IMR-90 (cell line): ENCODE data around the gene PSMD9. TPM values are rescaled to one million over a fixed set of nuclear protein-coding genes. Genes with fewer than 3 reads are reported as not detected.

Source experiments
- ATAC-seq: fragments of 200-7000 bp; cut with Tn5 transposase; 2 replicates; pipeline ENCODE4 v1.9.1; 2020; ENCODE audit warnings: low read depth, mild to moderate bottlenecking, moderate library complexity
- BruUV-seq: library from RNA; stranded (reverse); fragments of 400-500 nt; replicated peaks from 2 replicates; lab custom pipeline; 2021; lab: Mats Ljungman, UMichigan
- CTCF ChIA-PET: fragments of 300-600 bp; formaldehyde crosslinking; extraction: SDS; loops from one replicate; lab custom pipeline; 2021; ENCODE audit warnings: antibody characterized with exemption; lab: Yijun Ruan, JAX
- POLR2A ChIA-PET: fragments of 300-600 bp; sonication (Branson Sonifier 250); formaldehyde crosslinking; loops from one replicate; lab custom pipeline; 2022; ENCODE audit warnings: antibody characterized with exemption; ENCODE audit not compliant: unreplicated experiment; lab: Charles Lee
- DNase-seq: peaks from one replicate; pipeline ENCODE4 v3.0.0; 2013
- H2AFZ ChIP-seq: replicated peaks from 2 replicates; pipeline ENCODE3; 2013; ENCODE audit warnings: low read length, mild to moderate bottlenecking; ENCODE audit not compliant: poor library complexity
- H2AK5ac ChIP-seq: 2 replicates; pipeline ENCODE4 v1.6.1; 2013; ENCODE audit warnings: low read depth, low read length, inconsistent platforms
- H2AK9ac ChIP-seq: replicated peaks from 2 replicates; pipeline ENCODE3; 2013; ENCODE audit warnings: mild to moderate bottlenecking, low read depth, low read length, moderate library complexity; ENCODE audit not compliant: poor library complexity
- H2BK120ac ChIP-seq: 2 replicates; pipeline ENCODE4 v1.6.1; 2013; ENCODE audit warnings: low read depth, low read length, inconsistent platforms
- H2BK15ac ChIP-seq: 3 replicates; pipeline ENCODE4 v1.6.1; 2013; ENCODE audit warnings: low read depth, low read length, inconsistent platforms
- H2BK20ac ChIP-seq: 2 replicates; pipeline ENCODE4 v1.6.1; 2013; ENCODE audit warnings: low read depth, mild to moderate bottlenecking, inconsistent platforms, low read length, moderate library complexity
- H2BK5ac ChIP-seq: 2 replicates; pipeline ENCODE4 v1.6.1; 2013; ENCODE audit warnings: mild to moderate bottlenecking, low read depth, low read length, inconsistent platforms; ENCODE audit not compliant: poor library complexity, severe bottlenecking
- H3K14ac ChIP-seq: replicated peaks from 2 replicates; pipeline ENCODE4 v1.6.1; 2013; ENCODE audit warnings: low read depth, low read length, inconsistent platforms
- H3K18ac ChIP-seq: 2 replicates; pipeline ENCODE4 v1.6.1; 2013; ENCODE audit warnings: low read depth, low read length, control low read depth
- H3K23ac ChIP-seq: 2 replicates; pipeline ENCODE4 v1.6.1; 2013; ENCODE audit warnings: low read depth, low read length, inconsistent platforms
- H3K27ac ChIP-seq: 2 replicates; pipeline ENCODE4 v1.5.1; 2013; ENCODE audit warnings: mild to moderate bottlenecking, control low read depth, low read length; ENCODE audit not compliant: insufficient read depth
- H3K27me3 ChIP-seq: 2 replicates; pipeline ENCODE4 v1.6.1; 2013; ENCODE audit warnings: low read length; ENCODE audit not compliant: control insufficient read depth, insufficient read depth
- H3K36me3 ChIP-seq: 2 replicates; pipeline ENCODE4 v1.6.1; 2013; ENCODE audit warnings: low read length, mixed read lengths; ENCODE audit not compliant: control insufficient read depth, insufficient read depth
- H3K4ac ChIP-seq: 2 replicates; pipeline ENCODE4 v1.6.1; 2013; ENCODE audit warnings: low read depth, low read length, inconsistent platforms
- H3K4me1 ChIP-seq: 2 replicates; pipeline ENCODE4 v1.6.1; 2013; ENCODE audit warnings: low read length, mixed read lengths; ENCODE audit not compliant: control insufficient read depth, insufficient read depth
- H3K4me2 ChIP-seq: 2 replicates; pipeline ENCODE4 v1.6.1; 2013; ENCODE audit warnings: low read depth, mild to moderate bottlenecking, control low read depth, low read length, moderate library complexity
- H3K4me3 ChIP-seq: 2 replicates; pipeline ENCODE4 v1.5.1; 2013; ENCODE audit warnings: low read depth, mild to moderate bottlenecking, control low read depth, low read length, moderate library complexity; ENCODE audit not compliant: insufficient read depth
- H3K56ac ChIP-seq: 2 replicates; pipeline ENCODE4 v1.6.1; 2013; ENCODE audit warnings: low read length, inconsistent platforms; ENCODE audit not compliant: insufficient read depth; ENCODE audit errors: extremely low read depth
- H3K79me1 ChIP-seq, 2 experiments: 2 replicates each; pipeline ENCODE4 v1.6.1; 2013; ENCODE audit warnings: low read length in 2 of 2, inconsistent platforms in 1 of 2, low read depth in 1 of 2
- H3K9ac ChIP-seq: 2 replicates; pipeline ENCODE4 v1.6.1; 2013; ENCODE audit warnings: low read depth, low read length, control low read depth
- H3K9me1 ChIP-seq: 2 replicates; pipeline ENCODE4 v1.6.1; 2013; ENCODE audit warnings: low read length, inconsistent platforms; ENCODE audit not compliant: insufficient read depth
- H3K9me3 ChIP-seq: 2 replicates; pipeline ENCODE4 v1.6.1; 2013; ENCODE audit warnings: low read length; ENCODE audit not compliant: control insufficient read depth, insufficient read depth
- H4K20me1 ChIP-seq: 2 replicates; pipeline ENCODE4 v1.6.1; 2013; ENCODE audit warnings: low read length, inconsistent platforms; ENCODE audit not compliant: insufficient read depth
- H4K5ac ChIP-seq: 2 replicates; pipeline ENCODE4 v1.6.1; 2013; ENCODE audit warnings: mild to moderate bottlenecking, low read depth, low read length, control low read depth
- H4K8ac ChIP-seq, 2 experiments: 2 replicates each; pipeline ENCODE4 v1.6.1; 2013; ENCODE audit warnings: low read depth in 2 of 2, low read length in 2 of 2, control low read depth in 1 of 2, inconsistent platforms in 1 of 2
- H4K91ac ChIP-seq: 2 replicates; pipeline ENCODE4 v1.6.1; 2013; ENCODE audit warnings: low read depth, low read length, inconsistent platforms; ENCODE audit not compliant: insufficient read depth
- WGBS, 2 experiments: methylation state at CpG; one replicate each; pipeline versions ENCODE4 v1.1.5 to v1.1.7; 2013; ENCODE audit warnings: missing lambda C conversion rate in 2 of 2; ENCODE audit not compliant: insufficient read length in 1 of 2; ENCODE audit errors: extremely low coverage in 2 of 2; 5-methylcytosine and 5-hydroxymethylcytosine counted together
- dilution Hi-C: fragments of 300-500 bp; cut with HindIII; formaldehyde crosslinking; loops from one replicate; pipeline ENCODE4 v1.14.3; 2018; ENCODE audit warnings: low sequenced_read_pairs; ENCODE audit not compliant: unreplicated experiment
- in situ Hi-C: fragments of 300-500 bp; cut with MboI; formaldehyde crosslinking; loops from 3 replicates; pipeline ENCODE4 v1.14.3; 2019; ENCODE audit warnings: low sequenced_read_pairs, inconsistent platforms, mixed read lengths
- intact Hi-C: fragments of 100-400 bp; cut with micrococcal nuclease; formaldehyde crosslinking; loops from 2 replicates; pipeline ENCODE4 v1.10.0; 2022
- polyA plus RNA-seq, 3 experiments: library from polyadenylated mRNA; depleted of rRNA; stranded (reverse); fragments of >200 nt; gene quantifications; 2 replicates each; pipeline ENCODE4 v1.2.3, GENCODE V29; 2012; ENCODE audit warnings: low replicate concordance in 1 of 3
- total RNA-seq: library from RNA; depleted of rRNA; stranded (reverse); fragments of >200 nt; gene quantifications from 2 replicates; pipeline ENCODE4 v1.2.3, GENCODE V29; 2012
- TF ChIP-seq, protein P1 (sequence below): conservative IDR thresholded peaks from 2 replicates; pipeline ENCODE4 v1.5.1; 2012; ENCODE audit warnings: mild to moderate bottlenecking, low read depth, low read length, improper control_type of control experiment

The PSMD9 gene
- total and polyA plus RNA-seq, 2 of the 4 experiments (the other 2 are of a cell fraction), result 135 to 142 TPM

DNA sequence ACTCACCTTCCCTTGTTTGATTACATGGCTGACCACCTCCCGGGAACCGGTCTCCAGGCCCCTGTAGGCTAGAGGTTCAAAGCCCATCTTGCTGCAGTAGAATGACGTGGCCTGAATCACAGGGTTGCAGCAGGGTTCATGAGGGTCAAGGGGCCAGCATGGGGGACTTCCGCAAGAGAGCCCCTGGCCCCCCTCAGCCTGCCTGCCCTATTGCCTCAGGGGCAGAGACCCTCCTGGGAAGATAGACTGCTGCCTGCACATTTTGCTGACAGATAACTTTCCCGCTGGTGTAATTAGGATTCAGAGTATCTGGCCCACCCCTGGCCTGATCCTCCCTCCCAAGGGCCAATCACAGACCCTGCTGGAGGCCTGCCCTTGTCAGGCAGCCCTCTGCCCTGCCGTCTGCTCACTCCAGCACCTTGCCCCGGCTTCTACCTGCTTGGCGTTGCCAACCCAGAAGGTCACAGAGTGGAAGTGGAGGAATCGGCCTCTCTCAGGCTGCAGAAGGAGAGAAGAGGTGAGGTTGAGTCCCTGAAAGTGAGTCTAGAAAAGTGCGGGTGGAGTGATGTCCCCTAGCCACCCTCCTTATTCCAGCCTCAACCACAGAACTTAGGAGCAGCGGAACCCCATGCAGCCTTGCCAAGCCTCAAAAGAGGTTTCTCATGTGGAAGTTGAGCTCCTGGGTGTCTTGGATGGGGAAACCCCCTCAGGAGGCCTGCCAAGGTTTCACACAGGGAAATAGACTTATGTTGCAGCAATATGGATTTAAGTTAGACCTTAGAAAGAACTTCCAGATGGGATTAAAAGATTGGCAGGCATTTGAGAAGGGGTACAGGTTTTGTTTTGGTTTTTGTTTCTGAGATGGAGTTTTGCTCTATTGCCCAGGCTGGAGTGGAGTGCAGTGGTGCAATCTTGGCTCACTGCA is 31.0 kb upstream of the PSMD9 start:
- H3K23ac ChIP-seq, result no peak overlapping the region
- H2BK5ac ChIP-seq, result no peak overlapping the region
- ChIA-PET POLR2A (no interaction called here), CTCF (interaction anchor here (1.4 kb wide), 1 partner anchor 15 kb away, joined by 4 read pairs; no protein-coding TSS in a partner anchor)
- 50% methylated on average over 1 of the region's 11 CpGs; no CpG with 5 or more reads in 1 of the 2 experiments for WGBS, 2 experiments
- H4K91ac ChIP-seq, result 0 out of 2 replicates have a peak overlapping the region, but pooled peaks have one; percentile 15
- no peak overlapping the region for H3K27ac ChIP-seq
- H4K5ac ChIP-seq, result no peak overlapping the region
- H2BK120ac ChIP-seq, result no peak overlapping the region
- ATAC-seq (no peak), DNase-seq (no peak)
- peaks cover 0 to 4% of the 10 kb centered on the region in 2 experiments; a peak in 1 of 4 replicates for H3K79me1 ChIP-seq
- no peak overlapping the region for H3K4me3 ChIP-seq
- H3K4me2 ChIP-seq, result no peak overlapping the region
- no peak overlapping the region for H3K9ac ChIP-seq
- H3K4ac ChIP-seq, result no peak overlapping the region; the same call in 1 of the 2 replicates
- peak overlapping the region; percentile 51 for H2AFZ ChIP-seq
- H3K18ac ChIP-seq, result no peak overlapping the region
- dilution Hi-C loops (no loop called here), intact Hi-C loops (no loop called here), in situ Hi-C loops (no loop called here)
- H2BK15ac ChIP-seq, result no peak overlapping the region
- H2AK9ac ChIP-seq, result peak overlapping the region; percentile 78
- no peak overlapping the region for H2BK20ac ChIP-seq
- BruUV-seq, result no TSS peak
- peaks cover 14% of the 10 kb centered on the region for H3K9me1 ChIP-seq
- no peak overlapping the region for H3K14ac ChIP-seq
- 0 out of 2 replicates have a peak overlapping the region, but pooled peaks have one; percentile 18 for H2AK5ac ChIP-seq
- peaks cover 19% of the 10 kb centered on the region for H3K4me1 ChIP-seq
- TF ChIP-seq, protein P1, sequence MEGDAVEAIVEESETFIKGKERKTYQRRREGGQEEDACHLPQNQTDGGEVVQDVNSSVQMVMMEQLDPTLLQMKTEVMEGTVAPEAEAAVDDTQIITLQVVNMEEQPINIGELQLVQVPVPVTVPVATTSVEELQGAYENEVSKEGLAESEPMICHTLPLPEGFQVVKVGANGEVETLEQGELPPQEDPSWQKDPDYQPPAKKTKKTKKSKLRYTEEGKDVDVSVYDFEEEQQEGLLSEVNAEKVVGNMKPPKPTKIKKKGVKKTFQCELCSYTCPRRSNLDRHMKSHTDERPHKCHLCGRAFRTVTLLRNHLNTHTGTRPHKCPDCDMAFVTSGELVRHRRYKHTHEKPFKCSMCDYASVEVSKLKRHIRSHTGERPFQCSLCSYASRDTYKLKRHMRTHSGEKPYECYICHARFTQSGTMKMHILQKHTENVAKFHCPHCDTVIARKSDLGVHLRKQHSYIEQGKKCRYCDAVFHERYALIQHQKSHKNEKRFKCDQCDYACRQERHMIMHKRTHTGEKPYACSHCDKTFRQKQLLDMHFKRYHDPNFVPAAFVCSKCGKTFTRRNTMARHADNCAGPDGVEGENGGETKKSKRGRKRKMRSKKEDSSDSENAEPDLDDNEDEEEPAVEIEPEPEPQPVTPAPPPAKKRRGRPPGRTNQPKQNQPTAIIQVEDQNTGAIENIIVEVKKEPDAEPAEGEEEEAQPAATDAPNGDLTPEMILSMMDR, result no peak
- no peak overlapping the region for H4K8ac ChIP-seq
- H3K9me3 ChIP-seq, result no peaks in the 10 kb centered on the region
- H4K20me1 ChIP-seq, result no peaks in the 10 kb centered on the region
- no peak overlapping the region for H3K56ac ChIP-seq
- no peaks in the 10 kb centered on the region for H3K36me3 ChIP-seq
- no peaks in the 10 kb centered on the region; the same call in 1 of the 2 replicates for H3K27me3 ChIP-seq
